CD4-positive, alpha-beta memory T cell (primary cell): ENCODE results near the gene NCOA6. TPM values are rescaled to one million over a fixed set of nuclear protein-coding genes. Genes with fewer than 3 reads are reported as not detected.

Experiments
- CTCF ChIA-PET: fragments of 350-600 bp; sonication (Branson Sonifier 250); formaldehyde crosslinking; loops from one replicate; lab custom pipeline; 2021; ENCODE audit warnings: inconsistent platforms; ENCODE audit not compliant: partially characterized antibody; lab: Charles Lee
- POLR2A ChIA-PET: fragments of 350-600 bp; sonication (Branson Sonifier 250); formaldehyde crosslinking; loops from one replicate; lab custom pipeline; 2021; ENCODE audit not compliant: partially characterized antibody; lab: Charles Lee
- DNase-seq, 5 donors: peaks; one replicate each; pipeline versions ENCODE4 v3.0.0 to v3.0.0-alpha.2; 2020 to 2022; ENCODE audit warnings: mixed read lengths in 1 of 5
- H3K27ac ChIP-seq: one replicate; pipeline ENCODE4 v1.7.0; 2013; ENCODE audit warnings: low read depth, low read length
- H3K27me3 ChIP-seq: 2 replicates; pipeline ENCODE4 v1.7.0; 2013; ENCODE audit warnings: mild to moderate bottlenecking, low read length, moderate library complexity; ENCODE audit not compliant: insufficient read depth
- H3K36me3 ChIP-seq: 2 replicates; pipeline ENCODE4 v1.7.0; 2013; ENCODE audit warnings: mild to moderate bottlenecking, low read length, moderate library complexity; ENCODE audit not compliant: insufficient read depth
- H3K4me1 ChIP-seq: 2 replicates; pipeline ENCODE4 v1.7.0; 2013; ENCODE audit warnings: mild to moderate bottlenecking, low read length, moderate library complexity; ENCODE audit not compliant: insufficient read depth
- H3K4me3 ChIP-seq, 2 donors: one replicate each; pipeline ENCODE4 v1.7.0; 2013; ENCODE audit warnings: low read length in 2 of 2, mild to moderate bottlenecking in 1 of 2
- H3K9me3 ChIP-seq, 2 donors: one replicate each; pipeline ENCODE4 v1.7.0; 2013; ENCODE audit warnings: low read length in 2 of 2, control low read depth in 1 of 2; ENCODE audit not compliant: control insufficient read depth in 1 of 2
- H3K27ac Mint-ChIP-seq, 7 donors: one replicate each; pipeline ENCODE4 v1.8.0; 2020 to 2021; ENCODE audit warnings: mixed read lengths in 7 of 7, mild to moderate bottlenecking in 6 of 7, inconsistent platforms in 3 of 7, moderate library complexity in 3 of 7
- H3K27me3 Mint-ChIP-seq, 2 donors: one replicate each; pipeline ENCODE4 v1.8.0; 2020 to 2021; ENCODE audit warnings: mixed read lengths in 2 of 2
- H3K36me3 Mint-ChIP-seq, 2 donors: one replicate each; pipeline ENCODE4 v1.8.0; 2020 to 2021; ENCODE audit warnings: mixed read lengths in 2 of 2, inconsistent platforms in 1 of 2, mild to moderate bottlenecking in 1 of 2
- H3K4me1 Mint-ChIP-seq, 4 donors: one replicate each; pipeline ENCODE4 v1.8.0; 2020 to 2021; ENCODE audit warnings: mixed read lengths in 4 of 4, mild to moderate bottlenecking in 1 of 4
- H3K4me3 Mint-ChIP-seq, 8 donors: one replicate each; pipeline ENCODE4 v1.8.0; 2020 to 2021; ENCODE audit warnings: mixed read lengths in 8 of 8, mild to moderate bottlenecking in 7 of 8, moderate library complexity in 6 of 8, inconsistent platforms in 3 of 8
- H3K9me3 Mint-ChIP-seq, 8 donors: one replicate each; pipeline ENCODE4 v1.8.0; 2020 to 2021; ENCODE audit warnings: mixed read lengths in 8 of 8, mild to moderate bottlenecking in 5 of 8, inconsistent platforms in 3 of 8, moderate library complexity in 1 of 8
- intact Hi-C: fragments of 100-400 bp; cut with micrococcal nuclease; formaldehyde crosslinking; loops from one replicate; pipeline ENCODE4 v1.15.1; 2023
- polyA plus RNA-seq, 2 donors: library from polyadenylated mRNA; unstranded; fragments of 300-500 nt; fragmentation: Illumina TruSeq; gene quantifications; one replicate each; pipeline ENCODE4 v1.2.3, GENCODE V29; 2021
- total RNA-seq, 2 experiments: library from RNA; stranded (reverse); gene quantifications; one replicate each; pipeline ENCODE4 v1.2.3, GENCODE V29; 2021

NCOA6 gene
- total and polyA plus RNA-seq, 4 experiments from 2014 or later, result 0.60 to 29.9 (median 21.2) TPM

GRCh38 chr20:34834459-34834893 lies 9.0 kb upstream of the NCOA6 start:
- Histone ChIP-seq H3K4me3 (no peak overlapping the region), H3K27me3 (no peaks in the 10 kb centered on the region), H3K36me3 (no peaks in the 10 kb centered on the region), H3K4me1 (no peaks in the 10 kb centered on the region), H3K9me3 (no peaks in the 10 kb centered on the region), H3K27ac (no peak overlapping the region)
- Mint-ChIP-seq H3K27me3 (peaks cover 8 to 12% of the 10 kb centered on the region in 2 donors), H3K27ac (no peak overlapping the region), H3K4me1 (peaks cover 0 to 6% (median 2%) of the 10 kb centered on the region in 4 donors), H3K36me3 (no peaks in the 10 kb centered on the region), H3K4me3 (no peak overlapping the region), H3K9me3 (no peaks in the 10 kb centered on the region)
- ChIA-PET POLR2A (no interaction called here), CTCF (interaction anchor here (0.7 to 2.1 kb wide), 14 partner anchors 10 to 1245 kb away, joined by 3 to 11 read pairs (median 3); no protein-coding TSS in a partner anchor)
- DNase-seq, result peak in 4 of 5 donors; percentile 40 to 56 (median 47)
- intact Hi-C loops, result loop anchor here (1.0 to 2.0 kb wide), 3 partner anchors 126 to 612 kb away; no protein-coding TSS in a partner anchor

GRCh38 chr20:34831936-34832335 lies 6.5 kb upstream of the NCOA6 start:
- H3K4me3 ChIP-seq, result no peak overlapping the region
- Mint-ChIP-seq H3K9me3 (no peaks in the 10 kb centered on the region), H3K27ac (no peak overlapping the region), H3K36me3 (no peaks in the 10 kb centered on the region), H3K27me3 (peaks cover 8 to 12% of the 10 kb centered on the region in 2 donors), H3K4me1 (peaks cover 0 to 6% (median 2%) of the 10 kb centered on the region in 4 donors), H3K4me3 (no peak overlapping the region)
- CTCF ChIA-PET, result interaction anchor here (1.5 to 2.1 kb wide), 4 partner anchors 124 to 377 kb away, joined by 3 to 8 read pairs (median 4); partner anchors contain the start of genes GSS and MYH7B
- POLR2A ChIA-PET, result interaction anchor here (1.0 kb wide), 1 partner anchor 580 kb away, joined by 3 read pairs; the partner anchor contains the start of gene UQCC1
- H3K36me3 ChIP-seq, result no peaks in the 10 kb centered on the region
- H3K9me3 ChIP-seq, result no peaks in the 10 kb centered on the region
- H3K4me1 ChIP-seq, result no peaks in the 10 kb centered on the region
- intact Hi-C loops, result no loop called here
- no peak for DNase-seq
- H3K27me3 ChIP-seq, result no peaks in the 10 kb centered on the region
- no peak overlapping the region for H3K27ac ChIP-seq

DNA sequence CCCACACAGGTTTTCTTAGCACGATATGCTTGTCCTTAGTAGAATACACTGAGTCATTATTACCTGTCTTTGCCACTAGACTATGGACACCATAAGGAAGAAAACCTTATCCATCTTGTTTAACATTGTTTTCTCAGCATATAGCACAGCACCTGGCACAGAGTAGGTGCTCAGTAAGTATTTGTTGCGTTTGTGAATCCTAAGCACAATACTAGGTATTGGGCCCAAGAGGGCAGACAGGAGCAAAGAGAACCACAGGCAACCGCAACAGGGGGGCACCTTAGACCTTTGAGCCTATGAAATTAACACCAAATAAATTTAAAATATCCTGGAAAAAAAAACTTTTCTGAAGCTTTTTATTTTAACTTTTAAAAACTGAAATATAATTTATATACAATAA lies 3.7 kb upstream of the NCOA6 start:
- Histone ChIP-seq H3K27ac (no peak overlapping the region), H3K4me3 (no peak overlapping the region), H3K36me3 (no peaks in the 10 kb centered on the region), H3K27me3 (no peaks in the 10 kb centered on the region), H3K9me3 (no peaks in the 10 kb centered on the region), H3K4me1 (peaks cover 11% of the 10 kb centered on the region)
- intact Hi-C loops, result loop anchor here (5.0 to 10.0 kb wide), 2 partner anchors 263 to 1126 kb away; partner anchors contain the start of genes SCAND1 and TRPC4AP
- POLR2A ChIA-PET, result no interaction called here
- CTCF ChIA-PET, result interaction anchor here (0.6 kb wide), 1 partner anchor 611 kb away, joined by 3 read pairs; no protein-coding TSS in a partner anchor
- peaks cover 0 to 2% (median 0%) of the 10 kb centered on the region in 8 donors for H3K9me3 Mint-ChIP-seq
- H3K4me3 Mint-ChIP-seq, result peak overlapping the region in 1 of 8 donors; percentile 41
- peak overlapping the region in 1 of 7 donors; percentile 2 for H3K27ac Mint-ChIP-seq
- H3K4me1 Mint-ChIP-seq, result peaks cover 3 to 16% (median 11%) of the 10 kb centered on the region in 4 donors
- peaks cover 0 to 8% of the 10 kb centered on the region in 2 donors for H3K36me3 Mint-ChIP-seq
- peaks cover 7 to 9% of the 10 kb centered on the region in 2 donors for H3K27me3 Mint-ChIP-seq
- DNase-seq, result no peak

DNA sequence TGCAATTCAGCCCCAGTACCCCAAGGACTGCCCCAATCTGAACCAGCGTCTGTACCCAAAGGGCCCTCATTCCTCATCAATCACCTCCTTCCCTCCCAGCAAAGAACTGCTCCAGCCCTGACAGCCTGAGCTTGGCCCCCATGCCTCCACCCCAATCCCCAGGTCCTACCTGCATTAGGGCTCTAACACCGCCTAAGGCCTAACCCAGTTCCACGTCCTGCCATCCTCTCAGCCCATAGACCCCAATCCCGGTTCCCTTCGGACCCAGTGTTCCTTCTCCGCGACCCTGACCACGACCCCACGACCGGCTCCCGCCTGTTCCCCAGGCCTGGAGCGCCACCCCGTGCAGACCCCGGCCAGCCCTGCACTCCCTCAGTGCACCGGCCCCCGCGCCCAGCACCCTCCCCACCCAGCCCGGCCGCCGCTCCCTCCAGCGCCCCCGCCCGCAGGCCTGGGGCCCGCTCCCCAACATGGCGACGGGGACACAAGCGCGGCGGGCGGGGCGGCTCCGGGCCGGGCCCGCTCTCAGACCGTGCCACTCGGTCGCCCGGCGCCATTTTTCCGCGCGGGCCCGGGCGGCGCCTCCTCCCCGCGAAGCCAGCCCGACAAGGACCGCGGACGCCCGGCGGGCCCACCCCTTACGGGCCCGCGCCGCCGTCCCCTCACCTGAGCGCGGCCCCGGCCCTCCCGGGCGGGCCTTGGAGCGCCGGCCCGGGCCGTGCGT lies 483 bp downstream of the NCOA6 start:
- peaks cover 23 to 54% (median 42%) of the 10 kb centered on the region in 4 donors for H3K4me1 Mint-ChIP-seq
- peak; percentile 64 to 76 (median 69) for DNase-seq
- H3K36me3 Mint-ChIP-seq, result peaks cover 0 to 10% of the 10 kb centered on the region in 2 donors
- H3K9me3 Mint-ChIP-seq, result peaks cover 0 to 2% (median 0%) of the 10 kb centered on the region in 8 donors
- intact Hi-C loops, result loop anchor here (1.0 to 10.0 kb wide), 5 partner anchors 52 to 1130 kb away; partner anchors contain the start of genes ACSS2, AHCY, EDEM2 and SCAND1
- ChIA-PET CTCF (interaction anchor here (0.8 to 1.8 kb wide), 4 partner anchors 10 to 513 kb away, joined by 4 to 11 read pairs (median 6); partner anchors contain the start of gene GGT7), POLR2A (interaction anchor here (0.7 to 2.4 kb wide), 7 partner anchors 47 to 1129 kb away, joined by 3 to 11 read pairs (median 4); partner anchors contain the start of genes ACSS2, EIF6, GGT7 and MMP24OS)
- H3K27ac Mint-ChIP-seq, result peak overlapping the region; percentile 93 to 99 (median 95)
- H3K4me3 ChIP-seq, result peak overlapping the region; percentile 80 to 91
- peak overlapping the region; percentile 93 to 98 (median 97) for H3K4me3 Mint-ChIP-seq
- H3K27ac ChIP-seq, result peak overlapping the region; percentile 78
- H3K9me3 ChIP-seq, result no peaks in the 10 kb centered on the region
- peaks cover 0 to 1% of the 10 kb centered on the region in 2 donors for H3K27me3 Mint-ChIP-seq
- H3K27me3 ChIP-seq, result no peaks in the 10 kb centered on the region
- H3K36me3 ChIP-seq, result no peaks in the 10 kb centered on the region
- peaks cover 35% of the 10 kb centered on the region for H3K4me1 ChIP-seq

GRCh38 chr20:34824452-34824805 lies 1.0 kb downstream of the NCOA6 start:
- no peaks in the 10 kb centered on the region for H3K27me3 Mint-ChIP-seq
- ChIA-PET POLR2A (interaction anchor here (0.9 to 2.4 kb wide), 4 partner anchors 48 to 630 kb away, joined by 3 to 11 read pairs (median 4); partner anchors contain the start of genes ACSS2, GGT7 and MMP24OS), CTCF (interaction anchor here (0.8 to 1.4 kb wide), 2 partner anchors 11 to 512 kb away, joined by 4 to 7 read pairs; no protein-coding TSS in a partner anchor)
- no peaks in the 10 kb centered on the region for H3K36me3 ChIP-seq
- H3K4me1 Mint-ChIP-seq, result peaks cover 26 to 59% (median 47%) of the 10 kb centered on the region in 4 donors
- H3K4me1 ChIP-seq, result peaks cover 40% of the 10 kb centered on the region
- H3K36me3 Mint-ChIP-seq, result peaks cover 0 to 10% of the 10 kb centered on the region in 2 donors
- peak; percentile 66 to 86 (median 70) for DNase-seq
- peak overlapping the region; percentile 93 to 98 (median 97) for H3K4me3 Mint-ChIP-seq
- H3K27ac ChIP-seq, result peak overlapping the region; percentile 78
- peaks cover 0 to 2% (median 0%) of the 10 kb centered on the region in 8 donors for H3K9me3 Mint-ChIP-seq
- no peaks in the 10 kb centered on the region for H3K9me3 ChIP-seq
- no peaks in the 10 kb centered on the region for H3K27me3 ChIP-seq
- H3K4me3 ChIP-seq, result peak overlapping the region; percentile 80 to 91
- intact Hi-C loops, result loop anchor here (2.0 to 10.0 kb wide), 3 partner anchors 52 to 1130 kb away; partner anchors contain the start of genes ACSS2, EDEM2 and SCAND1
- peak overlapping the region; percentile 93 to 99 (median 95) for H3K27ac Mint-ChIP-seq

GRCh38 chr20:34824026-34824425 lies 1.4 kb downstream of the NCOA6 start:
- Histone ChIP-seq H3K27me3 (no peaks in the 10 kb centered on the region), H3K9me3 (no peaks in the 10 kb centered on the region), H3K4me3 (peak overlapping the region in 1 of 2 donors; percentile 80), H3K36me3 (no peaks in the 10 kb centered on the region), H3K27ac (peak overlapping the region; percentile 78), H3K4me1 (peaks cover 44% of the 10 kb centered on the region)
- intact Hi-C loops, result loop anchor here (2.0 to 10.0 kb wide), 3 partner anchors 53 to 1131 kb away; partner anchors contain the start of genes ACSS2, EDEM2 and SCAND1
- DNase-seq, result no peak
- CTCF ChIA-PET, result interaction anchor here (0.8 to 1.4 kb wide), 2 partner anchors 11 to 512 kb away, joined by 4 to 7 read pairs; no protein-coding TSS in a partner anchor
- Mint-ChIP-seq H3K27me3 (no peaks in the 10 kb centered on the region), H3K4me1 (peaks cover 28 to 63% (median 50%) of the 10 kb centered on the region in 4 donors), H3K27ac (peak overlapping the region; percentile 93 to 99 (median 95)), H3K36me3 (peaks cover 0 to 10% of the 10 kb centered on the region in 2 donors), H3K9me3 (peaks cover 0 to 2% (median 0%) of the 10 kb centered on the region in 8 donors), H3K4me3 (peak overlapping the region; percentile 93 to 98 (median 97))
- POLR2A ChIA-PET, result interaction anchor here (1.3 to 2.4 kb wide), 2 partner anchors 48 to 52 kb away, joined by 5 to 11 read pairs; partner anchors contain the start of genes ACSS2 and GGT7
